ENCODE measurements around the gene TEX22. TPM values are rescaled to one million over a fixed set of nuclear protein-coding genes. Genes with fewer than 3 reads are reported as not detected.

TEX22 gene
- total RNA-seq, 1 experiment from 2014 or later: 0.87 TPM

- no peak for TF ChIP-seq PRDM15 (CRISPR knock-in tag; IDR thresholded peaks at IDR 0.05)
- no peak for TF ChIP-seq ZNF138 (CRISPR knock-in tag; conservative IDR thresholded peaks at IDR 0.05)
- TF ChIP-seq ZNF281 (CRISPR knock-in tag; IDR thresholded peaks at IDR 0.05): no peak
- TF ChIP-seq CREB1 (CRISPR knock-in tag; IDR thresholded peaks at IDR 0.05): no peak
- TF ChIP-seq RELA (CRISPR knock-in tag; IDR thresholded peaks at IDR 0.05; ENCODE audit: borderline replicate concordance): no peak
- no peak for TF ChIP-seq CTCF (IDR thresholded peaks at IDR 0.05)
- no peak for TF ChIP-seq E2F1 (CRISPR knock-in tag; IDR thresholded peaks at IDR 0.05)
- TF ChIP-seq ZNF232 (CRISPR knock-in tag; IDR thresholded peaks at IDR 0.05): no peak
- TF ChIP-seq MLX (CRISPR knock-in tag; IDR thresholded peaks at IDR 0.05): no peak
- TF ChIP-seq ATF3 (CRISPR knock-in tag; conservative IDR thresholded peaks at IDR 0.05): no peak
- no peak for TF ChIP-seq PRRX2 (CRISPR knock-in tag; IDR thresholded peaks at IDR 0.05)
- no peak for TF ChIP-seq CBFB (CRISPR knock-in tag; IDR thresholded peaks at IDR 0.05; ENCODE audit: low read depth)
- no peak for TF ChIP-seq ESRRA (CRISPR knock-in tag; IDR thresholded peaks at IDR 0.05; ENCODE audit: borderline replicate concordance)
- TF ChIP-seq ZNF219 (CRISPR knock-in tag; IDR thresholded peaks at IDR 0.05; ENCODE audit: borderline replicate concordance): no peak
- TF ChIP-seq ZNF532 (CRISPR knock-in tag; IDR thresholded peaks at IDR 0.05; ENCODE audit: borderline replicate concordance): no peak
- no peak for TF ChIP-seq ZNF416 (CRISPR knock-in tag; IDR thresholded peaks at IDR 0.05)
- DNase-seq (ENCODE audit: low spot score) (no peak), ATAC-seq (no peak)
- no peaks in the 10 kb centered on the region for H3K9me3 Mint-ChIP-seq
- ChIA-PET CTCF (interaction anchor here (1.2 to 2.8 kb wide), 4 partner anchors 39 to 57 kb away, joined by 5 to 7 read pairs (median 6); no protein-coding TSS in a partner anchor), POLR2A (interaction anchor here (0.5 kb wide), 1 partner anchor 584 kb away, joined by 7 read pairs; no protein-coding TSS in a partner anchor)
- H3K27ac Mint-ChIP-seq: peak overlapping the region; percentile 57; the same call in 1 of the 2 replicates
- H3K4me3 Mint-ChIP-seq: no peak overlapping the region
- peaks cover 14% of the 10 kb centered on the region for H3K4me1 Mint-ChIP-seq
- no peaks in the 10 kb centered on the region for H3K27me3 Mint-ChIP-seq (ENCODE audit: low read depth)
- peaks cover 21% of the 10 kb centered on the region for H3K36me3 Mint-ChIP-seq
Measured at GRCh38 chr14:105432657-105433056, 34.3 kb downstream of the TEX22 start.

All from WTC11 (cell line).